Astrocyte of the cerebellum (primary cell): ENCODE data around the gene MYO7B.

Source experiments
- DNase-seq: peaks from one replicate; pipeline ENCODE4 v3.0.0-alpha.2; 2011; ENCODE audit warnings: low read depth
- H3K4me3 ChIP-seq: 2 replicates; pipeline ENCODE4 v1.5.1; 2011; ENCODE audit warnings: mild to moderate bottlenecking, low read depth, low read length, moderate library complexity
- in situ Hi-C: cut with HindIII; loops from 2 replicates; pipeline ENCODE4 v1.10.0; 2017; ENCODE audit warnings: low sequenced_read_pairs
- TF ChIP-seq, protein P1 (sequence below): IDR thresholded peaks from 2 replicates; pipeline ENCODE4 v1.5.1; 2012; ENCODE audit warnings: low read length, low read depth, moderate library complexity, mild to moderate bottlenecking; ENCODE audit errors: missing control alignments

Gene MYO7B

GRCh38 chr2:127580167-127581049 is 44.9 kb downstream of the MYO7B start:
- no peak overlapping the region for H3K4me3 ChIP-seq
- no peak for DNase-seq
- in situ Hi-C loops, result no loop called here
- TF ChIP-seq, protein P1, sequence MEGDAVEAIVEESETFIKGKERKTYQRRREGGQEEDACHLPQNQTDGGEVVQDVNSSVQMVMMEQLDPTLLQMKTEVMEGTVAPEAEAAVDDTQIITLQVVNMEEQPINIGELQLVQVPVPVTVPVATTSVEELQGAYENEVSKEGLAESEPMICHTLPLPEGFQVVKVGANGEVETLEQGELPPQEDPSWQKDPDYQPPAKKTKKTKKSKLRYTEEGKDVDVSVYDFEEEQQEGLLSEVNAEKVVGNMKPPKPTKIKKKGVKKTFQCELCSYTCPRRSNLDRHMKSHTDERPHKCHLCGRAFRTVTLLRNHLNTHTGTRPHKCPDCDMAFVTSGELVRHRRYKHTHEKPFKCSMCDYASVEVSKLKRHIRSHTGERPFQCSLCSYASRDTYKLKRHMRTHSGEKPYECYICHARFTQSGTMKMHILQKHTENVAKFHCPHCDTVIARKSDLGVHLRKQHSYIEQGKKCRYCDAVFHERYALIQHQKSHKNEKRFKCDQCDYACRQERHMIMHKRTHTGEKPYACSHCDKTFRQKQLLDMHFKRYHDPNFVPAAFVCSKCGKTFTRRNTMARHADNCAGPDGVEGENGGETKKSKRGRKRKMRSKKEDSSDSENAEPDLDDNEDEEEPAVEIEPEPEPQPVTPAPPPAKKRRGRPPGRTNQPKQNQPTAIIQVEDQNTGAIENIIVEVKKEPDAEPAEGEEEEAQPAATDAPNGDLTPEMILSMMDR, result no peak

- TF ChIP-seq, protein P1, result no peak
- H3K4me3 ChIP-seq, result no peak overlapping the region
- DNase-seq, result no peak
- in situ Hi-C loops, result no loop called here
Observed at GRCh38 chr2:127581050-127581345, 45.5 kb downstream of the MYO7B start.

DNA sequence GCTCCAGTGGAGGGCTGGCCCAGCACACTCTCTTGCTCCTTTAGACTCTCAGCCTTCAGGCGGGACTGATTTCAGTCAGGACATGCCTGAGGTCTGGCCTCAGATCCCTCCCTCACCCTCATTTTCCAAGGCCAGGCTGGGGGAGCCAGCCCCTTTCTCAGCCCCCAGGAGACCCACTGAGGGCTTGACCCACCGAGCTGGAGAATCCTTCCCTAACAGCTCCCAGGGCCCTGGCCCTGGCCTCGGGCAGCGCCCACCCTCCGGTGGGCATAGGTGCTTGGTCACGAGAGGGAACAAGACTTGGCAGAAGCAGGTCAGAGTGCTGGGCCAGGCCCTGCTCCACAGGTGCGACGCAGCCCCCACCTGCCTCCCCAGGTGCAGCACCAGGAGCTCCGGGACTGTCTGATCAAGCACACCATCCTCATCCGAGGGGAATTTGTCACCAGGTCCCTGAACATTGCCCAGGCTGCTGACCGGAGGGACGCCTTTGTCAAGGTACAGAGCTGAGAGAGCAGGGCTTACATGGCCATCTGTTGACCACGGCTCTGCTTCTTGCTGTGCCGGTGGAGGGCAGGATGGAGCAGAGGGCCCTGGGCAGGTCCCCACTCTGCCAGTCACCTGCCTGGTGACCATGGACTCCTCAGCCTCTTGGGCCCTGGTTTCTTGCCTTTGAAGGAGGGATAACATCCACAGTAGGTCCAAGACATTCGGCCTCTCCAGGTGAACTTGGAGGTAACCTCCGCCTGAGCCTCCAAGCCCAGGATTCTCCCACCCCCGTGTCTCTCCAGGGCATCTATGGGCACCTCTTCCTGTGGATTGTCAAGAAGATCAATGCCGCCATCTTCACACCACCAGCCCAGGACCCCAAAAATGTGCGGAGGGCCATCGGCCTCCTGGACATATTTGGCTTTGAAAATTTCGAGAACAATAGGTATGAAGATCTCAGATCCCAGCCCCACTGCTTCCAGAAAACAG is 46.3 kb downstream of the MYO7B start:
- DNase-seq, result no peak
- in situ Hi-C loops, result no loop called here
- no peak overlapping the region for H3K4me3 ChIP-seq
- TF ChIP-seq, protein P1, result no peak

- TF ChIP-seq, protein P1, result no peak
- H3K4me3 ChIP-seq, result no peak overlapping the region
- no peak for DNase-seq
- in situ Hi-C loops, result no loop called here
Observed at GRCh38 chr2:127582863-127583861, 47.7 kb downstream of the MYO7B start.

GRCh38 chr2:127584047-127584446 is 48.6 kb downstream of the MYO7B start:
- TF ChIP-seq, protein P1, result no peak
- in situ Hi-C loops, result no loop called here
- no peak overlapping the region for H3K4me3 ChIP-seq
- DNase-seq, result no peak

DNA sequence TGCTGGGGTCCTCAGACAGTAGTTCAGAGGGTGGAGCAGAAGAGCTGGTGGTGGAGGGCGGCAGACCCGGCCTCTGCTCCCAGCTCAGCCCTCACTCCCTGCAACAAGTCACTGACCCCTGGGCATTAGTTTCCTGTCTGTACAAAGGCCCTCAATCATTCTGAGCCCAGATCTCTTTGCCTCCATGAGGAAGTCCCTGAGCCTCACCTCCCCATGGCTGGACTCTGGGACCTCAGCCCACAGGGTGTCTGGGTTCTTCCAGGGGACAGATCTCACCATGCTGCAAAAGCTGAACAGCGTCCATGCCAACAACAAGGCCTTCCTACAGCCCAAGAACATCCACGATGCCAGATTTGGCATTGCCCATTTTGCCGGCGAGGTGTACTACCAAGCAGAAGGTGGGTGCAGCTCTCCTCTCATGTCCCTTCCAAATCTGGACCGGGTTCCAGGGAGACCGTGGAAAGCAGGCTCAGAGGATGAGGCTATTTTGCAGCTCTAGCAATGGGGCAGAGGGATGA is 49.1 kb downstream of the MYO7B start:
- H3K4me3 ChIP-seq, result no peak overlapping the region
- no peak for DNase-seq
- TF ChIP-seq, protein P1, result no peak
- in situ Hi-C loops, result no loop called here
